ENCODE measurements around the gene PAK6.

PAK6 gene

DNA sequence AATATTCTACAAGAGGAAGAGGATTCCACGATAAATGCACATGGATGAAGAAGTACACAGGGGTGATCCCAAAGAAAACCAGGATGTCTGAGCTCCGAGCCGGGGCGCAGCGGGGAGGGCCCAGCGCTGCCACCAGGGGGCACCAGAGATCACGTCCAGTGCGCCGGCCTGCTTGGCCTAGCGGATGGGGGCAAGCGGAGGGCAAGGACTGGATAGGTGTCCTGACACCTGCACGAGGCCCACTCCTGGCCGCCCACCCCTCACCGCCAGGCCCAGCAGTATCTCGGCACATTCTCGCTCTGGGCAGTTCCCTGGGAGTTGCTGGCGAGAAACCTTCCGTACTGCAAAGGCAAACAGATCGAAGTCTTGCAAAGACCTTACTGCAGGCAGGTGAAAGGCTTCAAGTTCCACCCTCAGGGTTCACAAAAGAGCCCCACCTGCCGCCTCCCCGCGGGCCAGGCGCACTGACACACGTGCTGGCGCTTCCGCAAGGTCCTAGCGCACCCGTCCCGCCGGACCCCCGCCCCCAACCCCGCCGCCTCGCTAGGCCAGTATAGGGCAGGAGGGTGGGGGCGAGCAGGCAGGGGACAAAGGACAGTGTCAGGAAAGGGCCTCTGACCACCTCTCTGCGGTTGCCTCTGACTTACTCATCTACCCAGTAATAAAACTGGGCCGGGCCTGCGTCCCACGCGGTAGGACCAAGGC, 40.7 kb downstream of the PAK6 start:
- in situ Hi-C loops (cut with MboI; ENCODE audit: low sequenced_read_pairs, unreplicated experiment): no loop called here
- TF ChIP-seq CTCF (IDR thresholded peaks at IDR 0.05; ENCODE audit: borderline replicate concordance, control extremely low read depth, extremely low read depth, insufficient read depth, missing control alignments): peak; percentile 98
- peak; percentile 85 for DNase-seq (ENCODE audit: low spot score)

DNA sequence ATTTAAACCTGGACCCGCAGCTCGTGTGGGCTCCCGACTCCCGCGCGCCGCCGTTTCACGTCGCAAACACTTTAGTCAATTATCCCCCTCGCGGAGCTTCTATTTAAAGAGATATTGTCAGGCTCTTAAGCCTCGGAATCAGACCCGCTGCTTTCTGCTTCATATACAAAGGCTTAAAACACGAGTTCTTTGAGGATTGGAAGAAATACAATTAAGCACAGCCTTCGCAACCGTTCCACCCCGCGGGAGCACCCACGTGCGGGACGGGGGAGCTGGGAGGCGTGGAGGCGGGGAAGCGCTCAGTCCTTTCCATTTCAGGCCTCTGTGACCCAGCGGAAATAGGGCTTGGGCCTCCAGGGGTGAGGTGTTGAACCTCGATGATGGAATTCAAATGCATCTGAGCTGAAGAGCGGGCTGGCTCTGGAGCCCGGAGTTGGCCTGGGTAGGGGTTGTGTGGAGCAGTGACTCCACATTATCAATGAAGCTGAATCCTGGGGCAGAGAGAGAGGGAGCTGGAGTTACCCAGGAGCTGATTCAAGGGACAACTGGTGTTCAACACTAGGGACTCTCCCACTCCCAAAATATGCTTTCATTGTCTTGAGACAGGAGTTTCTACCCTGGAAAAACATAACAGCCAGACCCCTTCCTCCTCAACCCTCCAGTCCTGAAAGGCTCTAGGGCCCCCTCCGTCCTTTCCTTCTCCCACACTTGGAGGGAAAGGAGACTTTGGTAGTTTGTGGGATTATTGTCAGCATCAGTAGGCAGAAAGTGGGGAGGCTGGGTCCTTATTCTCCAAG, 41.6 kb downstream of the PAK6 start:
- DNase-seq (ENCODE audit: low spot score): no peak
- in situ Hi-C loops (cut with MboI; ENCODE audit: low sequenced_read_pairs, unreplicated experiment): no loop called here

GRCh38 chr15:40281057-40281800, 42.4 kb downstream of the PAK6 start:
- no peak for TF ChIP-seq CTCF (IDR thresholded peaks at IDR 0.05; ENCODE audit: borderline replicate concordance, control extremely low read depth, extremely low read depth, insufficient read depth, missing control alignments)
- DNase-seq (ENCODE audit: low spot score): no peak
- in situ Hi-C loops (cut with MboI; ENCODE audit: low sequenced_read_pairs, unreplicated experiment): no loop called here

More for the DNA sequence above, 41.6 kb downstream of the PAK6 start:
- TF ChIP-seq CTCF (IDR thresholded peaks at IDR 0.05; ENCODE audit: borderline replicate concordance, control extremely low read depth, extremely low read depth, insufficient read depth, missing control alignments): no peak

GRCh38 chr15:40281801-40282146, 42.9 kb downstream of the PAK6 start:
- in situ Hi-C loops (cut with MboI; ENCODE audit: low sequenced_read_pairs, unreplicated experiment): no loop called here
- DNase-seq (ENCODE audit: low spot score): no peak
- no peak for TF ChIP-seq CTCF (IDR thresholded peaks at IDR 0.05; ENCODE audit: borderline replicate concordance, control extremely low read depth, extremely low read depth, insufficient read depth, missing control alignments)

- TF ChIP-seq CTCF (IDR thresholded peaks at IDR 0.05; ENCODE audit: borderline replicate concordance, control extremely low read depth, extremely low read depth, insufficient read depth, missing control alignments): peak; percentile 66
- in situ Hi-C loops (cut with MboI; ENCODE audit: low sequenced_read_pairs, unreplicated experiment): no loop called here
- DNase-seq (ENCODE audit: low spot score): peak; percentile 78
These were observed 43.4 kb downstream of the PAK6 start for GRCh38 chr15:40282147-40282868.
